ENCODE results near the gene GLYR1.

The GLYR1 gene

DNA sequence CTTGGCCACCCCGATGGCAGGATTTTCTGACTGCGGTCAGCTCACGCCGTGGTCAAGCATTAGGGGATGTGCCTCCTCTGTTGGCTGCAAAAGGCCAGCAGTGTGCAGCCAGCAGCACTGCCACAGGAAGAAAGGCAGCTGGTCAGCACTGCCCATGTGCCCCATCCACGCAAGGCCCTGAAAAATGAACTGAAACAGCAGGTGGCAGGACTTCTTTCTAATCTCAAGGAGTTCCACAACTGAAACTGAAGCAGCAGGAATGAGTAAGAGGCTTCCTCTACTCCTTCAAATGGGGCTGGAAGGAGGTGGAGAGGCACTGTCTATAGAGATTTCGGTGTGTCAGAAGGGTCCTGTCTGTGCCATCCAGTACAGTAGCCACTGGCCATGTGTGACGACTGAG, 83.3 kb downstream of the GLYR1 start:
- no peak for DNase-seq (ENCODE audit: low spot score)

DNA sequence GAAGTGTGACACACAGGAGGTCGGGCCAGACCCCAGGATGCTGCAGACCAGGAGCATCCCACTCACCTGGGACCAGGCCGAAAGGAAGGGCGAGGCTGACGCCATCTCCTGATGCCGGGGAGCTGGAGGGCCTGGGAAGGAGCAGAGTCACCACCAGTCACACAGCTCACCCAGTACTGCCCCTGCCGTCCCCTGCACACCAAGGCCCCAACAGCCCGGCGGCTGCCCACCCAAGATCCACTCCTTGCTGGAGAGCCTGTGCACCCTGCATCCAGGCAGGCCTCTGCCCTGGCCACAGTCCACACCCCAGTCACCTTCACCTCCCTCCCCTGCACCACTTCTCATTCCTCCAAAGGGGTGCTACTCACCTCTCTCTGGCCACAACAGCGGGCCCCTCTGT, 84.9 kb downstream of the GLYR1 start:
- DNase-seq (ENCODE audit: low spot score): no peak

DNA sequence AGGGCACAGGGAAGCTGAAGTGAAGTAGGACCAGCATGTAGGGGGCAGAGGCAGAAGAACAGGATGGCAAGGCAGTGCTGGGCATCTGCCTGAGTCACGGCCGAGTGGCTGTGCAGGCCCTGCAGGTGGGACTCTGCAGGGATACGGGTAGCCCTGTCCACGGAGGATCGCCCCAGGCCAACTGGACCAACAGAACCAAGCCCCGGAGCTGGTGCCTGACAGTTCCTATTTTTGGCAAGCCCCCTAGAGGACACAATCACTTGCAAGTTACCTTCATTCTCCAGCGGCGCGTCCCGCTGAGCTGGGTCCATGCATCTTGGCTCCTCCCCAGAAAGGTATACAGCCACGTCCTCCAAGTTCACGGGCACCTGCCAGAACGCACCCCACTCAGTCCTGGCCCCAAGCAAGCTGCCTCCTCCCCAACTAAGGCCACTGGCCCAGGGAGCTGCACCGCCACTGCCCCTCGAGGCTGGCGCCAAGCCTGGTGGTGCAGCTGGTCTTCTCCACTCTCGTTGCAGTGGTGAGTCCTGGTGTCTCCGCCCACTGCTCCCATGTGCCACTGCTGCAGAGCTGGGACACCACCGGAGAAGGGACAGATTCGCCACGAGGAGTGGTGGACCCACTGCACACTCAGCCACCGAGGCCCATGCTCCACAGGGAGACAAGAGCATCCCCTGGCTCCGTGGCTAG, 86.7 kb downstream of the GLYR1 start:
- DNase-seq (ENCODE audit: low spot score): no peak

DNA sequence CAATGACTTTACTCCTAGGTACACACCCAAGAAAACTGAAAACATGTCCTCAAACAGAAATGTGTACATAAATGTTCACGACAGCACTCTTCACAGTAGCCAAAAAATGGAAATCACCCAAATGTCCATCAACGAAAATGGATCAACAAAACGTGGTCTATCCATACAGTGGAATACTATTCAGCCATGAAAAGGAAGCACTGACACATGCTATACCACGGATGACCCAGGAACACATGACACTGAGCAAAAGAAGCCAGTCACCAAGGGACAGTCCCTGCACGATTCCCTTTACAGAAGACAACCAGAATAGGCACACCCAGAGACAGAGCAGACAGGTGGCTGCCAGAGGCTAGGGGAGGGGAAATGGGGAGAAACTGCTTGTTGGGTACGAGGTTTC, 91.4 kb downstream of the GLYR1 start:
- DNase-seq (ENCODE audit: low spot score): no peak

DNA sequence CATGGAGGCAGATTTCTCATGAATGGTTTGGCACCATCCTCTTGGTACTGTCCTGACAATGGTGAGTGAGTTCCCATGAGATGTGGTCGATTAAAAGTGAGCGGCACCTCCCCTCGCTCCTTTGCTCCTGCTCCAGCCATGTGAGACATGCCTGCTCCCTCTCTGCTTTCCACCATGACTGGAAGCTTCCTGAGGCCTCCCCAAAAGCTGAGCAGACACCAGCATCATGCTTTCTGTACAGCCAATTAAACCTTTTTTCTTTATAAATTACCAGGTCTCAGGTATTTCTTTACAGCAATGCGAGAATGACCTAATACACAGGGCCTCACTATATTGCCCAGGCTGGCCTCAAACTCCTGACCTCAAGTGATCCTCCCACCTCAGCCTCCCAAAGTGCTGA, 92.2 kb downstream of the GLYR1 start:
- no peak for DNase-seq (ENCODE audit: low spot score)

DNA sequence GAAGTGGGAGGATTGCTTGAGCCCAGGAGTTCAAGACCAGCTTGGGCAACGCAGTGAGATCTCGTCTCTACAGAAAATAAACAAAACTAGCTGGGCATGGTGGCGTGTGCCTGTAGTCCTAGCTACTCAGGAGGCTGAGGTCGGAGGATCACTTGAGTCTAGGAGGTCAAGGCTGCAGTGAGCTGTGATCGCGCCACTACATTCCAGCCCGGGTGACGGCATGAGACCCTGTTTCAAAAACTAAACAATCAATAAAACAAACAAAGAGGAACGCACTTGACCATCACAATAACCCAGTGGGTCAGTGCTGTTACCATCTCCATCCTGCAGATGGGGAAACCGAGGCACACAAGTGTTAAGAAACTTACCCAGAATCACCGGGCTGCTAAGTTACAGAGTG, 93.9 kb downstream of the GLYR1 start:
- no peak for DNase-seq (ENCODE audit: low spot score)

All from LoVo (cell line).